Suprapubic skin (tissue), 4 donors: Measurements from ENCODE around the gene SOWAHB. TPM values are rescaled to one million over a fixed set of nuclear protein-coding genes. Genes with fewer than 3 reads are reported as not detected.
"Not testable (repeated sequence)": the region's sequence is repeated elsewhere in the genome, so short reads cannot be mapped to it uniquely, and the experiment has no call there.

Experiments used
- DNase-seq, 2 donors: peaks; one replicate each; pipeline ENCODE4 v3.0.0-alpha.2; 2019; ENCODE audit warnings: low spot score in 2 of 2
- H3K27ac ChIP-seq: fragments of 200-600 bp; sonication (generic); one replicate; pipeline ENCODE4 v1.5.1; 2019
- H3K27me3 ChIP-seq: fragments of 200-600 bp; sonication (generic); one replicate; pipeline ENCODE4 v1.5.1; 2019
- H3K36me3 ChIP-seq: fragments of 200-600 bp; sonication (generic); one replicate; pipeline ENCODE4 v1.5.1; 2019
- H3K4me1 ChIP-seq: fragments of 200-600 bp; sonication (generic); one replicate; pipeline ENCODE4 v1.5.1; 2019
- H3K4me3 ChIP-seq: fragments of 200-600 bp; sonication (generic); one replicate; pipeline ENCODE4 v1.5.1; 2019; ENCODE audit warnings: mild to moderate bottlenecking
- H3K9me3 ChIP-seq: fragments of 200-600 bp; sonication (generic); one replicate; pipeline ENCODE4 v1.5.1; 2019
- EP300 ChIP-seq: sonication (generic); formaldehyde crosslinking; IDR thresholded peaks from one replicate; pipeline ENCODE4 v1.6.1; 2017; ENCODE audit warnings: antibody characterized with exemption
- POLR2A ChIP-seq, 2 donors: fragments of 450-650 bp; IDR thresholded peaks; one replicate each; pipeline ENCODE4 v1.6.1; 2017; ENCODE audit warnings: antibody characterized with exemption in 2 of 2, mild to moderate bottlenecking in 2 of 2, moderate library complexity in 2 of 2
- POLR2AphosphoS5 ChIP-seq, 3 donors: sonication (generic); formaldehyde crosslinking; IDR thresholded peaks; one replicate each; pipeline ENCODE4 v1.6.1; 2017; ENCODE audit warnings: antibody characterized with exemption in 3 of 3
- WGBS: methylation state at CpG from one replicate; pipeline ENCODE4 v1.1.5; 2018; 5-methylcytosine and 5-hydroxymethylcytosine counted together
- total RNA-seq, 4 donors: library from RNA; depleted of rRNA; stranded (reverse); fragments of >200 nt; gene quantifications; one replicate each; pipeline ENCODE4 v1.1.0, GENCODE V29; 2016
- TF ChIP-seq, protein P1 (sequence below), 2 donors: fragments of 200-600 bp in 1 of 2; fragments of 450-650 bp in 1 of 2; sonication (generic) in 1 of 2; IDR thresholded peaks; one replicate each; pipeline ENCODE4 v1.5.1; 2016 to 2019; ENCODE audit warnings: antibody characterized with exemption in 2 of 2, mild to moderate bottlenecking in 1 of 2, moderate library complexity in 1 of 2

SOWAHB gene
- total RNA-seq, 4 donors from 2014 or later: 1.9 to 3.6 (median 3.3) TPM

- H3K27ac ChIP-seq: no peak overlapping the region
- WGBS: 50% methylated on average over 1 of the region's 1 CpG
- H3K36me3 ChIP-seq: no peaks in the 10 kb centered on the region
- H3K4me3 ChIP-seq: no peak overlapping the region
- no peak for DNase-seq
- no peaks in the 10 kb centered on the region for H3K9me3 ChIP-seq
- H3K27me3 ChIP-seq: no peaks in the 10 kb centered on the region
- no peaks in the 10 kb centered on the region for H3K4me1 ChIP-seq
- TF ChIP-seq, protein P1, sequence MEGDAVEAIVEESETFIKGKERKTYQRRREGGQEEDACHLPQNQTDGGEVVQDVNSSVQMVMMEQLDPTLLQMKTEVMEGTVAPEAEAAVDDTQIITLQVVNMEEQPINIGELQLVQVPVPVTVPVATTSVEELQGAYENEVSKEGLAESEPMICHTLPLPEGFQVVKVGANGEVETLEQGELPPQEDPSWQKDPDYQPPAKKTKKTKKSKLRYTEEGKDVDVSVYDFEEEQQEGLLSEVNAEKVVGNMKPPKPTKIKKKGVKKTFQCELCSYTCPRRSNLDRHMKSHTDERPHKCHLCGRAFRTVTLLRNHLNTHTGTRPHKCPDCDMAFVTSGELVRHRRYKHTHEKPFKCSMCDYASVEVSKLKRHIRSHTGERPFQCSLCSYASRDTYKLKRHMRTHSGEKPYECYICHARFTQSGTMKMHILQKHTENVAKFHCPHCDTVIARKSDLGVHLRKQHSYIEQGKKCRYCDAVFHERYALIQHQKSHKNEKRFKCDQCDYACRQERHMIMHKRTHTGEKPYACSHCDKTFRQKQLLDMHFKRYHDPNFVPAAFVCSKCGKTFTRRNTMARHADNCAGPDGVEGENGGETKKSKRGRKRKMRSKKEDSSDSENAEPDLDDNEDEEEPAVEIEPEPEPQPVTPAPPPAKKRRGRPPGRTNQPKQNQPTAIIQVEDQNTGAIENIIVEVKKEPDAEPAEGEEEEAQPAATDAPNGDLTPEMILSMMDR (IDR thresholded peaks at IDR 0.05): no peak
Measured at GRCh38 chr4:76873495-76873894, 24.4 kb downstream of the SOWAHB start.

- no peaks in the 10 kb centered on the region for H3K4me1 ChIP-seq
- no peak overlapping the region for H3K27ac ChIP-seq
- H3K27me3 ChIP-seq: no peaks in the 10 kb centered on the region
- no peaks in the 10 kb centered on the region for H3K9me3 ChIP-seq
- H3K4me3 ChIP-seq: no peak overlapping the region
- no peak for DNase-seq
- no peak for TF ChIP-seq EP300
- H3K36me3 ChIP-seq: no peaks in the 10 kb centered on the region
Measured at GRCh38 chr4:76872556-76872955, 25.4 kb downstream of the SOWAHB start.

DNA sequence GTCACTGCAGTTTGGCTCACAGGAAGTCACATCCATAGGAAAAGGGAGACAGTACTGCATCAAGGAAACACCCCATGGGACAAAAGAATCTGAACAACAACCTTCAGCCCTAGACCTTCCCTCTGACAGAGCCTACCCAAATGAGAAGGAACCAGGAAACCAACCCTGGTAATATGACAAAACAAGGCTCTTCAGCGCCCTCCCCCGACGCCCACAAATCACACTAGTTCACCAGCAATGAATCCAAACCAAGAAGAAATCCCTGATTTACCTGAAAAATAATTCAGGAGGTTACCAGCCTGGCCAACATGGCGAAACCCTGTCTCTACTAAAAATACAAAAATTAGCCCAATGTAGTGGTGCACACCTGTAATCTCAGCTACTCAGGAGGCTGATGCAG is 29.2 kb downstream of the SOWAHB start:
- WGBS: 92% methylated on average over 4 of the region's 4 CpGs

DNA sequence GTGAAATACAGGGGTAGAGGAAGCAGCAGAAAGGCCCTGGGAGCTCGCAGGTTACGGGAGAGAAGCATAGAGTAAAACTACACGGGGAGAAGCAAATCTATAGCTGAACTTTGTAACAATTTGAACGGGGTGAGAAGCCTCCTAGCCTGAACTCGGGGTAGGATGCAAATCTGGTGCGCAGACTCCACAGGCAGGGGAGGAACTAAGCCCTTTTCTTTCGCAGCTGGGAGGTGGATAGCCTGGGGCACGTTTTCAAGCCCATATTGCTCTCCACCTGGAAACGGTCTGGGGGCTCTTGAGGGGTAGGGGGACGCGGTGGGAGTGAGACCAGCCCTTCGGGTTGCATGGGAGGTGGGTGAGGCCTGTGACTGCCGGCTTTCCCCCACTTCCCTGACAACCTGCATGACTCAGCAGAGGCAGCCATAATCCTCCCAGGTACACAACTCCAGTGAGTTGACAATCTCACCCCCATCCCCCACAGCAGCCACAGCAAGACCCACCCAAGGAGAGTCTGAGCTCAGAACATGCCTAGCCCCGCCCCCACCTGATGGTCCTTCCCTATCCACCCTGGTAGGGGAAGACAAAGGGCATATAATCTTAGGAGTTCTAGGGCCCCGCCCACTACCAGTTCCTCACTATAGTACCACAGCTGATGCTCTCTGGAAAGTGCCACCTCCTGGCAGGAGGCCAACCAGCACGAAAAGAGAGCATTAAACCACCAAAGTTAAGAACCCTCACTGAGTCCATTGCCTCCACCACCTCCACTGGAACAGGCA is 29.9 kb downstream of the SOWAHB start:
- no peak for DNase-seq
- WGBS: 60% methylated on average over 12 of the region's 16 CpGs
- Histone ChIP-seq H3K27me3 (no peaks in the 10 kb centered on the region), H3K36me3 (no peaks in the 10 kb centered on the region), H3K9me3 (no peaks in the 10 kb centered on the region), H3K4me3 (no peak overlapping the region), H3K4me1 (no peaks in the 10 kb centered on the region), H3K27ac (no peak overlapping the region)
- TF ChIP-seq POLR2AphosphoS5 (IDR thresholded peaks at IDR 0.05) (no peak), EP300 (no peak), POLR2A (IDR thresholded peaks at IDR 0.05) (no peak)
- TF ChIP-seq, protein P1 (IDR thresholded peaks at IDR 0.05): no peak

More for the DNA sequence above, 29.2 kb downstream of the SOWAHB start:
- H3K4me1 ChIP-seq, H3K9me3 ChIP-seq, H3K36me3 ChIP-seq, H3K27me3 ChIP-seq, H3K4me3 ChIP-seq, DNase-seq, H3K27ac ChIP-seq: not testable (repeated sequence)

DNA sequence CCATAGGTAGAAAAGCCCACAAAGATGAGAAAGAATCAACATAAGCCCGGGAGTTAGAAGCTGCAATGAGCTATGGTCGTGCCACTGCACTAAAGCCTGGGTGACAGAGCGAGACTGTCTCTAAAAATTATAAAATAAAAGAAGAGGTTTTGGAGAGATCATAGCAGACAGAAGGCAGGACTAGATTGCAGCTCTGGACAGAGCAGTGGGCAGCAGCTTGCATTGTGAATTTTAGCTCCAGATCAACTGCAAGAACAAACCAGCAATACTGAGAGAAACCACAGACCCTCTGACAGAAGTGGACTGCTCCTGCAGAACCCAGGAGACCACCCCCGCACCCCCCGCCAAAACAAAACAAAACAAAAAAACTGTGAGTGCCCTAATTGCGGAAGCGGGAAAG is 30.6 kb downstream of the SOWAHB start:
- 91% methylated on average over 7 of the region's 7 CpGs for WGBS
- no peaks in the 10 kb centered on the region for H3K9me3 ChIP-seq
- DNase-seq: no peak
- no peaks in the 10 kb centered on the region for H3K36me3 ChIP-seq
- H3K27me3 ChIP-seq: no peaks in the 10 kb centered on the region
- no peaks in the 10 kb centered on the region for H3K4me1 ChIP-seq
- no peak overlapping the region for H3K4me3 ChIP-seq
- TF ChIP-seq POLR2A (IDR thresholded peaks at IDR 0.05) (no peak), POLR2AphosphoS5 (IDR thresholded peaks at IDR 0.05) (no peak), EP300 (no peak)
- TF ChIP-seq, protein P1 (IDR thresholded peaks at IDR 0.05): no peak
- no peak overlapping the region for H3K27ac ChIP-seq

GRCh38 chr4:76866641-76867040 is 31.3 kb downstream of the SOWAHB start:
- no peak overlapping the region for H3K4me3 ChIP-seq
- no peak overlapping the region for H3K27ac ChIP-seq
- DNase-seq: no peak
- 90% methylated on average over 8 of the region's 9 CpGs for WGBS
- H3K4me1 ChIP-seq: no peaks in the 10 kb centered on the region
- TF ChIP-seq, protein P1 (IDR thresholded peaks at IDR 0.05): no peak
- TF ChIP-seq POLR2A (IDR thresholded peaks at IDR 0.05) (no peak), POLR2AphosphoS5 (IDR thresholded peaks at IDR 0.05) (no peak), EP300 (no peak)
- H3K36me3 ChIP-seq: no peaks in the 10 kb centered on the region
- no peaks in the 10 kb centered on the region for H3K27me3 ChIP-seq
- H3K9me3 ChIP-seq: no peaks in the 10 kb centered on the region
